Mesendoderm (in vitro differentiated cells): ENCODE measurements around the gene CHST11.

Source experiments
- DNase-seq: peaks from one replicate; pipeline ENCODE4 v3.0.0; 2013
- H2AK5ac ChIP-seq: 2 replicates; pipeline ENCODE4 v1.6.1; 2013; ENCODE audit warnings: low read length, inconsistent platforms
- H2BK120ac ChIP-seq: 2 replicates; pipeline ENCODE4 v1.6.1; 2013; ENCODE audit warnings: low read depth, mild to moderate bottlenecking, low read length, moderate library complexity, mixed read lengths
- H2BK15ac ChIP-seq: replicated peaks from 2 replicates; pipeline ENCODE4 v1.6.1; 2013; ENCODE audit warnings: low read depth, mild to moderate bottlenecking, moderate library complexity
- H2BK5ac ChIP-seq: 2 replicates; pipeline ENCODE4 v1.6.1; 2013; ENCODE audit warnings: low read length, inconsistent platforms
- H3K18ac ChIP-seq: 2 replicates; pipeline ENCODE4 v1.6.1; 2013; ENCODE audit warnings: mild to moderate bottlenecking, low read length, mixed read lengths
- H3K23ac ChIP-seq: one replicate; pipeline ENCODE4 v1.6.1; 2013; ENCODE audit warnings: low read length
- H3K27ac ChIP-seq: 2 replicates; pipeline ENCODE4 v1.5.1; 2013; ENCODE audit warnings: low read depth, mild to moderate bottlenecking, inconsistent platforms, low read length, moderate library complexity
- H3K27me3 ChIP-seq: 2 replicates; pipeline ENCODE4 v1.6.1; 2013; ENCODE audit warnings: low read length, control low read depth, mild to moderate bottlenecking, inconsistent platforms; ENCODE audit not compliant: insufficient read depth, poor library complexity
- H3K36me3 ChIP-seq: 2 replicates; pipeline ENCODE4 v1.6.1; 2013; ENCODE audit warnings: low read length, inconsistent platforms; ENCODE audit not compliant: control insufficient read depth, insufficient read depth
- H3K4ac ChIP-seq: one replicate; pipeline ENCODE4 v1.6.1; 2013; ENCODE audit warnings: low read depth, mild to moderate bottlenecking, low read length, moderate library complexity
- H3K4me1 ChIP-seq: 2 replicates; pipeline ENCODE4 v1.6.1; 2013; ENCODE audit warnings: low read depth, low read length, inconsistent platforms; ENCODE audit not compliant: control insufficient read depth
- H3K4me2 ChIP-seq: 2 replicates; pipeline ENCODE4 v1.6.1; 2013; ENCODE audit warnings: low read length
- H3K4me3 ChIP-seq: 2 replicates; pipeline ENCODE4 v1.5.1; 2013; ENCODE audit warnings: mild to moderate bottlenecking, low read length
- H3K56ac ChIP-seq: one replicate; pipeline ENCODE4 v1.6.1; 2013; ENCODE audit warnings: low read length
- H3K79me1 ChIP-seq: 2 replicates; pipeline ENCODE4 v1.6.1; 2013; ENCODE audit warnings: low read length, inconsistent platforms
- H3K79me2 ChIP-seq: 2 replicates; pipeline ENCODE4 v1.6.1; 2013; ENCODE audit warnings: mild to moderate bottlenecking, low read length; ENCODE audit not compliant: control insufficient read depth, insufficient read depth
- H3K9ac ChIP-seq: 2 replicates; pipeline ENCODE4 v1.6.1; 2013; ENCODE audit warnings: low read length, inconsistent platforms
- H4K5ac ChIP-seq: one replicate; pipeline ENCODE4 v1.6.1; 2013; ENCODE audit warnings: low read length
- H4K8ac ChIP-seq: one replicate; pipeline ENCODE4 v1.6.1; 2013; ENCODE audit warnings: low read depth, mild to moderate bottlenecking, control low read depth, low read length, moderate library complexity
- WGBS: extraction: QIAGEN DNeasy Blood & Tissue Kit; methylation state at CpG from one replicate; pipeline ENCODE4 v1.1.7; 2013; ENCODE audit warnings: low lambda C conversion rate, missing lambda C conversion rate; ENCODE audit not compliant: insufficient coverage; ENCODE audit errors: extremely low coverage; 5-methylcytosine and 5-hydroxymethylcytosine counted together

The CHST11 gene

GRCh38 chr12:104699489-104700190 lies 242.9 kb downstream of the CHST11 start:
- Histone ChIP-seq H3K18ac (no peak overlapping the region), H2BK5ac (no peak overlapping the region), H2AK5ac (no peak overlapping the region), H3K79me1 (no peaks in the 10 kb centered on the region), H3K79me2 (no peaks in the 10 kb centered on the region), H3K4me1 (peaks cover 4% of the 10 kb centered on the region), H2BK120ac (no peak overlapping the region), H3K27me3 (no peaks in the 10 kb centered on the region), H3K4ac (no peak overlapping the region), H3K27ac (no peak overlapping the region), H3K4me2 (no peak overlapping the region), H2BK15ac (no peak overlapping the region), H3K23ac (no peak overlapping the region), H4K8ac (no peak overlapping the region), H3K36me3 (no peaks in the 10 kb centered on the region), H3K56ac (no peak overlapping the region), H3K9ac (no peak overlapping the region), H3K4me3 (no peak overlapping the region), H4K5ac (no peak overlapping the region)
- no CpG with 5 or more reads among the region's 5 CpGs for WGBS
- DNase-seq = no peak

GRCh38 chr12:104700324-104700723 lies 243.6 kb downstream of the CHST11 start:
- H3K27me3 ChIP-seq = no peaks in the 10 kb centered on the region
- no peak overlapping the region for H4K5ac ChIP-seq
- H3K4me1 ChIP-seq = peaks cover 5% of the 10 kb centered on the region
- H3K27ac ChIP-seq = no peak overlapping the region
- no CpG with 5 or more reads among the region's 1 CpG for WGBS
- no peak overlapping the region for H3K18ac ChIP-seq
- no peaks in the 10 kb centered on the region for H3K79me1 ChIP-seq
- no peaks in the 10 kb centered on the region for H3K36me3 ChIP-seq
- H2BK15ac ChIP-seq = no peak overlapping the region
- no peaks in the 10 kb centered on the region for H3K79me2 ChIP-seq
- H3K4ac ChIP-seq = no peak overlapping the region
- no peak overlapping the region for H4K8ac ChIP-seq
- no peak overlapping the region for H3K9ac ChIP-seq
- H3K56ac ChIP-seq = no peak overlapping the region
- H2BK5ac ChIP-seq = no peak overlapping the region
- no peak for DNase-seq
- no peak overlapping the region for H2AK5ac ChIP-seq
- H3K4me2 ChIP-seq = no peak overlapping the region
- no peak overlapping the region for H3K4me3 ChIP-seq
- H2BK120ac ChIP-seq = no peak overlapping the region
- H3K23ac ChIP-seq = no peak overlapping the region

GRCh38 chr12:104701301-104701700 lies 244.6 kb downstream of the CHST11 start:
- DNase-seq = no peak
- no peak overlapping the region for H3K9ac ChIP-seq
- no peak overlapping the region for H3K4me2 ChIP-seq
- no peaks in the 10 kb centered on the region for H3K79me2 ChIP-seq
- H2BK120ac ChIP-seq = no peak overlapping the region
- no CpG with 5 or more reads among the region's 7 CpGs for WGBS
- H4K5ac ChIP-seq = no peak overlapping the region
- H2BK5ac ChIP-seq = no peak overlapping the region
- peaks cover 3% of the 10 kb centered on the region for H3K4me1 ChIP-seq
- no peak overlapping the region for H3K4ac ChIP-seq
- no peak overlapping the region for H2AK5ac ChIP-seq
- H2BK15ac ChIP-seq = no peak overlapping the region
- no peaks in the 10 kb centered on the region for H3K36me3 ChIP-seq
- H3K27ac ChIP-seq = no peak overlapping the region
- H4K8ac ChIP-seq = no peak overlapping the region
- H3K18ac ChIP-seq = no peak overlapping the region
- H3K27me3 ChIP-seq = no peaks in the 10 kb centered on the region
- H3K4me3 ChIP-seq = no peak overlapping the region
- no peak overlapping the region for H3K23ac ChIP-seq
- no peaks in the 10 kb centered on the region for H3K79me1 ChIP-seq
- no peak overlapping the region for H3K56ac ChIP-seq

- H3K56ac ChIP-seq = no peak overlapping the region
- no peak overlapping the region for H3K4ac ChIP-seq
- H3K9ac ChIP-seq = no peak overlapping the region
- no peak for DNase-seq
- H4K5ac ChIP-seq = no peak overlapping the region
- no peaks in the 10 kb centered on the region for H3K36me3 ChIP-seq
- H4K8ac ChIP-seq = no peak overlapping the region
- H3K23ac ChIP-seq = no peak overlapping the region
- no peak overlapping the region for H3K27ac ChIP-seq
- no peak overlapping the region for H3K4me2 ChIP-seq
- no peak overlapping the region for H3K18ac ChIP-seq
- H2BK15ac ChIP-seq = no peak overlapping the region
- no peak overlapping the region for H3K4me3 ChIP-seq
- no peaks in the 10 kb centered on the region for H3K79me2 ChIP-seq
- no peak overlapping the region for H2BK5ac ChIP-seq
- H3K4me1 ChIP-seq = peaks cover 3% of the 10 kb centered on the region
- H2AK5ac ChIP-seq = no peak overlapping the region
- no peaks in the 10 kb centered on the region for H3K27me3 ChIP-seq
- no peak overlapping the region for H2BK120ac ChIP-seq
- H3K79me1 ChIP-seq = no peaks in the 10 kb centered on the region
- WGBS = no CpG with 5 or more reads among the region's 3 CpGs
These were observed 245.0 kb downstream of the CHST11 start for GRCh38 chr12:104701756-104702155.

- Histone ChIP-seq H3K4me1 (peaks cover 3% of the 10 kb centered on the region), H4K5ac (no peak overlapping the region), H3K36me3 (no peaks in the 10 kb centered on the region), H3K4ac (no peak overlapping the region), H2AK5ac (no peak overlapping the region), H3K4me3 (no peak overlapping the region), H2BK15ac (no peak overlapping the region), H3K4me2 (no peak overlapping the region), H2BK120ac (no peak overlapping the region), H3K27me3 (no peaks in the 10 kb centered on the region), H3K23ac (no peak overlapping the region), H3K56ac (no peak overlapping the region), H3K79me2 (no peaks in the 10 kb centered on the region), H4K8ac (no peak overlapping the region), H3K79me1 (no peaks in the 10 kb centered on the region), H3K9ac (no peak overlapping the region), H3K18ac (no peak overlapping the region), H3K27ac (no peak overlapping the region), H2BK5ac (no peak overlapping the region)
- DNase-seq = no peak
- no CpG with 5 or more reads among the region's 21 CpGs for WGBS
These were observed 245.9 kb downstream of the CHST11 start for GRCh38 chr12:104702565-104703139.

- Histone ChIP-seq H3K56ac (no peak overlapping the region), H3K4me2 (no peak overlapping the region), H4K8ac (no peak overlapping the region), H3K23ac (no peak overlapping the region), H3K79me1 (no peaks in the 10 kb centered on the region), H2BK120ac (no peak overlapping the region), H3K79me2 (no peaks in the 10 kb centered on the region), H3K4ac (no peak overlapping the region), H3K27me3 (no peaks in the 10 kb centered on the region), H3K18ac (no peak overlapping the region), H3K9ac (no peak overlapping the region), H3K4me3 (no peak overlapping the region), H4K5ac (no peak overlapping the region), H2BK5ac (no peak overlapping the region), H2AK5ac (no peak overlapping the region), H3K36me3 (no peaks in the 10 kb centered on the region), H2BK15ac (no peak overlapping the region), H3K4me1 (peaks cover 3% of the 10 kb centered on the region), H3K27ac (no peak overlapping the region)
- no CpG with 5 or more reads among the region's 8 CpGs for WGBS
- no peak for DNase-seq
These were observed 246.6 kb downstream of the CHST11 start for GRCh38 chr12:104703372-104703771.
